ENCODE measurements around the gene MYH9. TPM values are rescaled to one million over a fixed set of nuclear protein-coding genes. Genes with fewer than 3 reads are reported as not detected.

Gene MYH9
- total and polyA plus RNA-seq, 2 experiments from 2014 or later = 58.4 to 233 TPM

DNA sequence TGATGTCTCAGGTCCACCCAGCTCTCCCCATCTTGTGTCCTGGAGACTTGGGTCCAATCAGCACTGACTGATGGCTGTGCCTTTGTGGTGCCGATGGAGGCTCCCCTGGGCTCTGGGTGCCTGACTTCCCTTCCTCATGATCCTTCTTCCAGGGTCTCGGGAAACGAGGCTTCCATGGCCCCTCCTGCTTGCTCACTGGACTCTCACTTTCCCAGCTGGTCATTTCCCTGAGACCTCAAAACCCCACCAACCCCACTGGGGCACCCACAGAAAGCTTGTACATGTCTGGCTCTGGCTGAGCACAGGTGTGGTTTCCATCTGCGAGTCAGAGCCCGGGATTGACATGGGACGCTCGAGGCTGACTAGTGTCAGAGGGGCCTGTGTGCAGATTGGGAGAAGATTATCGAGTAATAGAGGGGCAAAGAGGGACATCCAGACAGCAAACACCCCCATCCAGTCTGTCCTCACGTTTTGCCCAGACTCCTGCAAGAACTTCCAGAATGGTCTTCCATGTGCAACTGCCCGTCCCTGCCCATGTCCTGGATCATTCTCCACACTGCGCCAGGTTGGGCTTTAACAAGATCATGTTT is 119.8 kb downstream of the MYH9 start:
- Histone ChIP-seq H3K27ac (ENCODE audit: low read depth) (no peak overlapping the region), H2AFZ (no peak overlapping the region), H3K36me3 (ENCODE audit: insufficient read depth) (no peaks in the 10 kb centered on the region), H3K4me2 (no peak overlapping the region), H3K9me2 (ENCODE audit: insufficient read depth) (no peaks in the 10 kb centered on the region; the same call in 1 of the 2 replicates), H3K27me3 (ENCODE audit: insufficient read depth) (no peaks in the 10 kb centered on the region), H3K4me1 (ENCODE audit: insufficient read depth) (no peaks in the 10 kb centered on the region), H3K79me2 (replicated peaks; ENCODE audit: insufficient read depth) (no peaks in the 10 kb centered on the region), H3K4me3 (no peak overlapping the region), H3F3A (replicated peaks; ENCODE audit: low read depth) (no peaks in the 10 kb centered on the region), H4K20me1 (replicated peaks; ENCODE audit: insufficient read depth) (no peaks in the 10 kb centered on the region)
- Mint-ChIP-seq H3K36me3 (ENCODE audit: low read depth) (no peaks in the 10 kb centered on the region), H3K27me3 (ENCODE audit: insufficient read depth, low read depth, poor library complexity) (peaks cover 11% of the 10 kb centered on the region), H3K4me1 (peaks cover 3% of the 10 kb centered on the region), H3K27ac (no peak overlapping the region), H3K4me3 (no peak overlapping the region), H3K9me3 (peaks cover 2% of the 10 kb centered on the region; the same call in 1 of the 3 replicates)
- ATAC-seq (no peak), DNase-seq (ENCODE audit: low spot score) (no peak)
- TF ChIP-seq, protein P1, sequence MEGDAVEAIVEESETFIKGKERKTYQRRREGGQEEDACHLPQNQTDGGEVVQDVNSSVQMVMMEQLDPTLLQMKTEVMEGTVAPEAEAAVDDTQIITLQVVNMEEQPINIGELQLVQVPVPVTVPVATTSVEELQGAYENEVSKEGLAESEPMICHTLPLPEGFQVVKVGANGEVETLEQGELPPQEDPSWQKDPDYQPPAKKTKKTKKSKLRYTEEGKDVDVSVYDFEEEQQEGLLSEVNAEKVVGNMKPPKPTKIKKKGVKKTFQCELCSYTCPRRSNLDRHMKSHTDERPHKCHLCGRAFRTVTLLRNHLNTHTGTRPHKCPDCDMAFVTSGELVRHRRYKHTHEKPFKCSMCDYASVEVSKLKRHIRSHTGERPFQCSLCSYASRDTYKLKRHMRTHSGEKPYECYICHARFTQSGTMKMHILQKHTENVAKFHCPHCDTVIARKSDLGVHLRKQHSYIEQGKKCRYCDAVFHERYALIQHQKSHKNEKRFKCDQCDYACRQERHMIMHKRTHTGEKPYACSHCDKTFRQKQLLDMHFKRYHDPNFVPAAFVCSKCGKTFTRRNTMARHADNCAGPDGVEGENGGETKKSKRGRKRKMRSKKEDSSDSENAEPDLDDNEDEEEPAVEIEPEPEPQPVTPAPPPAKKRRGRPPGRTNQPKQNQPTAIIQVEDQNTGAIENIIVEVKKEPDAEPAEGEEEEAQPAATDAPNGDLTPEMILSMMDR (conservative IDR thresholded peaks at IDR 0.05; ENCODE audit: low read depth in 2 of 2) = no peak
- TF ChIP-seq EZH2phosphoT487 (IDR thresholded peaks at IDR 0.05; ENCODE audit: unreplicated experiment) (no peak), CREB1 (CRISPR knock-in tag; IDR thresholded peaks at IDR 0.05; ENCODE audit: low read depth) (no peak)

DNA sequence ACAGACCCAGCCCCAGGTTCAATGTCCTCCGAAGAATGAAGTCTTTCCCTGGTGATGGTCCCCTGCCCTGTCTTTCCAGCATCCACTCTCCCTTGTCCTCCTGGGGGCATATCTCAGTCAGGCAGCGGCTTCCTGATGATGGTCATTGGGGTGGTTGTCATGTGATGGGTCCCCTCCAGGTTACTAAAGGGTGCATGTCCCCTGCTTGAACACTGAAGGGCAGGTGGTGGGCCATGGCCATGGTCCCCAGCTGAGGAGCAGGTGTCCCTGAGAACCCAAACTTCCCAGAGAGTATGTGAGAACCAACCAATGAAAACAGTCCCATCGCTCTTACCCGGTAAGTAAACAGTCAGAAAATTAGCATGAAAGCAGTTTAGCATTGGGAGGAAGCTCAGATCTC is 120.7 kb downstream of the MYH9 start:
- Histone ChIP-seq H3K27me3 (ENCODE audit: insufficient read depth) (no peaks in the 10 kb centered on the region), H3K27ac (ENCODE audit: low read depth) (no peak overlapping the region), H3K4me2 (no peak overlapping the region), H2AFZ (no peak overlapping the region), H4K20me1 (replicated peaks; ENCODE audit: insufficient read depth) (no peaks in the 10 kb centered on the region), H3K9me2 (ENCODE audit: insufficient read depth) (no peaks in the 10 kb centered on the region; the same call in 1 of the 2 replicates), H3K4me1 (ENCODE audit: insufficient read depth) (no peaks in the 10 kb centered on the region), H3K4me3 (no peak overlapping the region), H3K79me2 (replicated peaks; ENCODE audit: insufficient read depth) (no peaks in the 10 kb centered on the region), H3F3A (replicated peaks; ENCODE audit: low read depth) (no peaks in the 10 kb centered on the region), H3K36me3 (ENCODE audit: insufficient read depth) (no peaks in the 10 kb centered on the region)
- Mint-ChIP-seq H3K9me3 (peaks cover 2% of the 10 kb centered on the region; the same call in 1 of the 3 replicates), H3K4me1 (peaks cover 3% of the 10 kb centered on the region), H3K27ac (no peak overlapping the region), H3K27me3 (ENCODE audit: insufficient read depth, low read depth, poor library complexity) (peaks cover 10% of the 10 kb centered on the region), H3K36me3 (ENCODE audit: low read depth) (no peaks in the 10 kb centered on the region), H3K4me3 (no peak overlapping the region)
- no peak for ATAC-seq
- no peak for DNase-seq (ENCODE audit: low spot score)
- TF ChIP-seq EZH2 (IDR thresholded peaks at IDR 0.05; ENCODE audit: low read depth, unreplicated experiment) (no peak), STAT1 (IDR thresholded peaks at IDR 0.05; ENCODE audit: unreplicated experiment) (no peak), EZH2phosphoT487 (IDR thresholded peaks at IDR 0.05; ENCODE audit: unreplicated experiment) (no peak), ZNF114 (CRISPR knock-in tag; IDR thresholded peaks at IDR 0.05) (no peak), NANOG (IDR thresholded peaks at IDR 0.05; ENCODE audit: borderline replicate concordance) (no peak), POLR2AphosphoS5 (IDR thresholded peaks at IDR 0.05; ENCODE audit: low read depth) (no peak)
- TF ChIP-seq, protein P2, sequence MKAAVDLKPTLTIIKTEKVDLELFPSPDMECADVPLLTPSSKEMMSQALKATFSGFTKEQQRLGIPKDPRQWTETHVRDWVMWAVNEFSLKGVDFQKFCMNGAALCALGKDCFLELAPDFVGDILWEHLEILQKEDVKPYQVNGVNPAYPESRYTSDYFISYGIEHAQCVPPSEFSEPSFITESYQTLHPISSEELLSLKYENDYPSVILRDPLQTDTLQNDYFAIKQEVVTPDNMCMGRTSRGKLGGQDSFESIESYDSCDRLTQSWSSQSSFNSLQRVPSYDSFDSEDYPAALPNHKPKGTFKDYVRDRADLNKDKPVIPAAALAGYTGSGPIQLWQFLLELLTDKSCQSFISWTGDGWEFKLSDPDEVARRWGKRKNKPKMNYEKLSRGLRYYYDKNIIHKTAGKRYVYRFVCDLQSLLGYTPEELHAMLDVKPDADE (IDR thresholded peaks at IDR 0.05) = no peak
- TF ChIP-seq, protein P3, sequence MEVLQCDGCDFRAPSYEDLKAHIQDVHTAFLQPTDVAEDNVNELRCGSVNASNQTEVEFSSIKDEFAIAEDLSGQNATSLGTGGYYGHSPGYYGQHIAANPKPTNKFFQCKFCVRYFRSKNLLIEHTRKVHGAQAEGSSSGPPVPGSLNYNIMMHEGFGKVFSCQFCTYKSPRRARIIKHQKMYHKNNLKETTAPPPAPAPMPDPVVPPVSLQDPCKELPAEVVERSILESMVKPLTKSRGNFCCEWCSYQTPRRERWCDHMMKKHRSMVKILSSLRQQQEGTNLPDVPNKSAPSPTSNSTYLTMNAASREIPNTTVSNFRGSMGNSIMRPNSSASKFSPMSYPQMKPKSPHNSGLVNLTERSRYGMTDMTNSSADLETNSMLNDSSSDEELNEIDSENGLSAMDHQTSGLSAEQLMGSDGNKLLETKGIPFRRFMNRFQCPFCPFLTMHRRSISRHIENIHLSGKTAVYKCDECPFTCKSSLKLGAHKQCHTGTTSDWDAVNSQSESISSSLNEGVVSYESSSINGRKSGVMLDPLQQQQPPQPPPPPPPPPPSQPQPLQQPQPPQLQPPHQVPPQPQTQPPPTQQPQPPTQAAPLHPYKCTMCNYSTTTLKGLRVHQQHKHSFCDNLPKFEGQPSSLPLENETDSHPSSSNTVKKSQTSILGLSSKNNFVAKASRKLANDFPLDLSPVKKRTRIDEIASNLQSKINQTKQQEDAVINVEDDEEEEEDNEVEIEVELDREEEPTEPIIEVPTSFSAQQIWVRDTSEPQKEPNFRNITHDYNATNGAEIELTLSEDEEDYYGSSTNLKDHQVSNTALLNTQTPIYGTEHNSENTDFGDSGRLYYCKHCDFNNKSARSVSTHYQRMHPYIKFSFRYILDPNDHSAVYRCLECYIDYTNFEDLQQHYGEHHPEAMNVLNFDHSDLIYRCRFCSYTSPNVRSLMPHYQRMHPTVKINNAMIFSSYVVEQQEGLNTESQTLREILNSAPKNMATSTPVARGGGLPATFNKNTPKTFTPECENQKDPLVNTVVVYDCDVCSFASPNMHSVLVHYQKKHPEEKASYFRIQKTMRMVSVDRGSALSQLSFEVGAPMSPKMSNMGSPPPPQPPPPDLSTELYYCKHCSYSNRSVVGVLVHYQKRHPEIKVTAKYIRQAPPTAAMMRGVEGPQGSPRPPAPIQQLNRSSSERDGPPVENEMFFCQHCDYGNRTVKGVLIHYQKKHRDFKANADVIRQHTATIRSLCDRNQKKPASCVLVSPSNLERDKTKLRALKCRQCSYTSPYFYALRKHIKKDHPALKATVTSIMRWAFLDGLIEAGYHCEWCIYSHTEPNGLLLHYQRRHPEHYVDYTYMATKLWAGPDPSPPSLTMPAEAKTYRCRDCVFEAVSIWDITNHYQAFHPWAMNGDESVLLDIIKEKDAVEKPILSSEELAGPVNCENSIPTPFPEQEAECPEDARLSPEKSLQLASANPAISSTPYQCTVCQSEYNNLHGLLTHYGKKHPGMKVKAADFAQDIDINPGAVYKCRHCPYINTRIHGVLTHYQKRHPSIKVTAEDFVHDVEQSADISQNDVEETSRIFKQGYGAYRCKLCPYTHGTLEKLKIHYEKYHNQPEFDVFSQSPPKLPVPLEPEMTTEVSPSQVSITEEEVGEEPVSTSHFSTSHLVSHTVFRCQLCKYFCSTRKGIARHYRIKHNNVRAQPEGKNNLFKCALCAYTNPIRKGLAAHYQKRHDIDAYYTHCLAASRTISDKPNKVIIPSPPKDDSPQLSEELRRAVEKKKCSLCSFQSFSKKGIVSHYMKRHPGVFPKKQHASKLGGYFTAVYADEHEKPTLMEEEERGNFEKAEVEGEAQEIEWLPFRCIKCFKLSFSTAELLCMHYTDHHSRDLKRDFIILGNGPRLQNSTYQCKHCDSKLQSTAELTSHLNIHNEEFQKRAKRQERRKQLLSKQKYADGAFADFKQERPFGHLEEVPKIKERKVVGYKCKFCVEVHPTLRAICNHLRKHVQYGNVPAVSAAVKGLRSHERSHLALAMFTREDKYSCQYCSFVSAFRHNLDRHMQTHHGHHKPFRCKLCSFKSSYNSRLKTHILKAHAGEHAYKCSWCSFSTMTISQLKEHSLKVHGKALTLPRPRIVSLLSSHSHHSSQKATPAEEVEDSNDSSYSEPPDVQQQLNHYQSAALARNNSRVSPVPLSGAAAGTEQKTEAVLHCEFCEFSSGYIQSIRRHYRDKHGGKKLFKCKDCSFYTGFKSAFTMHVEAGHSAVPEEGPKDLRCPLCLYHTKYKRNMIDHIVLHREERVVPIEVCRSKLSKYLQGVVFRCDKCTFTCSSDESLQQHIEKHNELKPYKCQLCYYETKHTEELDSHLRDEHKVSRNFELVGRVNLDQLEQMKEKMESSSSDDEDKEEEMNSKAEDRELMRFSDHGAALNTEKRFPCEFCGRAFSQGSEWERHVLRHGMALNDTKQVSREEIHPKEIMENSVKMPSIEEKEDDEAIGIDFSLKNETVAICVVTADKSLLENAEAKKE (CRISPR knock-in tag; IDR thresholded peaks at IDR 0.05) = no peak
- TF ChIP-seq, protein P1 (conservative IDR thresholded peaks at IDR 0.05; ENCODE audit: low read depth in 2 of 2) = no peak
